IPS-NIHi7 (cell line): ENCODE data around the gene ANKMY2.

Experiments used
- DNase-seq: peaks from one replicate; pipeline ENCODE4 v3.0.0; 2012; ENCODE audit warnings: mixed read lengths; ENCODE audit errors: extremely low spot score

Gene ANKMY2

GRCh38 chr7:16583834-16584233, 61.7 kb downstream of the ANKMY2 start:
- no peak for DNase-seq

- DNase-seq, result no peak
These were observed 64.3 kb downstream of the ANKMY2 start for GRCh38 chr7:16581286-16581685.

- DNase-seq, result no peak
These were observed 66.3 kb downstream of the ANKMY2 start for GRCh38 chr7:16579216-16579615.

GRCh38 chr7:16571941-16572340, 73.6 kb downstream of the ANKMY2 start:
- DNase-seq, result no peak

- DNase-seq, result peak; percentile 69
These were observed 80.6 kb downstream of the ANKMY2 start for GRCh38 chr7:16564909-16565426.

- no peak for DNase-seq
These were observed 81.6 kb downstream of the ANKMY2 start for GRCh38 chr7:16564023-16564380.

- DNase-seq, result no peak
These were observed 82.1 kb downstream of the ANKMY2 start for GRCh38 chr7:16563281-16564022.

GRCh38 chr7:16562456-16563220, 82.9 kb downstream of the ANKMY2 start:
- DNase-seq, result no peak

GRCh38 chr7:16561943-16562342, 83.6 kb downstream of the ANKMY2 start:
- DNase-seq, result peak; percentile 27

GRCh38 chr7:16559497-16560179, 85.9 kb downstream of the ANKMY2 start:
- no peak for DNase-seq

GRCh38 chr7:16558761-16559302, 86.7 kb downstream of the ANKMY2 start:
- DNase-seq, result no peak

GRCh38 chr7:16556359-16556758, 89.2 kb downstream of the ANKMY2 start:
- no peak for DNase-seq

GRCh38 chr7:16554518-16555236, 90.9 kb downstream of the ANKMY2 start:
- DNase-seq, result no peak

GRCh38 chr7:16550671-16551070, 94.9 kb downstream of the ANKMY2 start:
- DNase-seq, result no peak
